IPS DF 19.7 (cell line): ENCODE data around the gene CPZ.
"Not testable (repeated sequence)": the region's sequence is repeated elsewhere in the genome, so short reads cannot be mapped to it uniquely, and the experiment has no call there.

Experiments
- DNase-seq: peaks from one replicate; pipeline ENCODE4 v3.0.0-alpha.2; 2013; ENCODE audit warnings: low read depth, low spot score

CPZ gene

DNA sequence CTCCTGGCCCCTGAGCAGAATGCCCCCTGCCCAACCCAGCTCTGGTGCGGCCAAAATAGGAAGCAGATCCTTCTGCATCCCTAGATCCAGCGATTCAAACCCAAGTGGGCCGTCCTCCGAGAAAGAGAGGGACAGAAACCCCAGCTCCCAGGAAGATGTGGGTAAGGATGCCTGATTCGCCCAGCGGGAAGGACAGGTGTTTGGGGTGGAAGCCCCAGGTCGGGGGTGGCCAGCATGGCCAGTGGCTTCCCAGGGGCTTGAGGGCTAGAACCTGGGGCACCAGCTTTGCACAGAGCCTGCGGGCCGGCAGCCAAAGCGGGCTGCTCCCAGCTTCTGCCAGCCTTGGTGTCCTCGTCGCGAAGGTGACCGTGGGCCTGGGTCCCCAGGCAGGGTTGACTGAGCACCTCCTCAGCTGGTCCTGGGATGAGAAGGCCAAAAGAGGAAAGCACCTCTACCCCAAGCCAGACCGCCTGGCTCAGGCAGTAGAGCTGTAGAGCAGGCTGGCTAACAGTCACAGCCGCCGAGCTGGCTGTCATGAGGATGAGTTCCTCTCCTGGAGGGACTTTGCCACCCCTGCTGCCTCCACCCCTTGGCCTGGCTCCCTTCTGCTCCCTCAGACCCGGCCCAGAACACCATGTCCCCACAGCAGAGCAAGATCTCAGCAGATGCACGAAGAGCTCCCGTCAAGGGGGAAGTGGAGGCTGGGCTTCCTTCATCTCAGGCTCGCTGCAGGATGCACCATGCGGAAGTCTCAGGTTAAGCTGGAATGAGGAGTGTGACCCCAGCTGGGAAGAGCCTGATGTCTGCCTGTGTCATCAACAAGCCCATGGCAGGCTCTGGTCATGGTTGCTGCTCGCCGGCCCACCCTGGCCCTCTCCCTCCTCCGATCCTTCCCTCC is 59.9 kb downstream of the CPZ start:
- DNase-seq = no peak

- DNase-seq = peak; percentile 7
Measured at GRCh38 chr4:8653326-8654000, 60.9 kb downstream of the CPZ start.

GRCh38 chr4:8654139-8654538 is 61.6 kb downstream of the CPZ start:
- not testable (repeated sequence) for DNase-seq

- no peak for DNase-seq
Measured at GRCh38 chr4:8655411-8656184, 63.0 kb downstream of the CPZ start.

DNA sequence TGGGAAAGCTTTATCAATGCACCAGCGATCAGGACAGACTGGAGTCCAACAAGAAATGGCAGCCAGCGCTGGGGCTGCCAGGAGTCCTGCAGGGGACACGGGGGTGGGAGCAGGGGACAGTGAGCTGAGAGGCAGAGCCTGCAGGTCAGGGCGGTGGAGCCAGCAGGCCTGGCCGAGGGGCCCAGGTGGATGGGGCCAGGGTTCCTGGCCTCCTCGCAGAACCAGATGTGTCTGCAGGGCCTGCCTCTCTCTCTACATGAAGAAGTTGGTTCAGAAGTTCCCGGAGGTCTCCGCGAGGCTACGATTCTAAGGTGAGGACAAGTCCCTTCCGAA is 63.6 kb downstream of the CPZ start:
- no peak for DNase-seq

DNA sequence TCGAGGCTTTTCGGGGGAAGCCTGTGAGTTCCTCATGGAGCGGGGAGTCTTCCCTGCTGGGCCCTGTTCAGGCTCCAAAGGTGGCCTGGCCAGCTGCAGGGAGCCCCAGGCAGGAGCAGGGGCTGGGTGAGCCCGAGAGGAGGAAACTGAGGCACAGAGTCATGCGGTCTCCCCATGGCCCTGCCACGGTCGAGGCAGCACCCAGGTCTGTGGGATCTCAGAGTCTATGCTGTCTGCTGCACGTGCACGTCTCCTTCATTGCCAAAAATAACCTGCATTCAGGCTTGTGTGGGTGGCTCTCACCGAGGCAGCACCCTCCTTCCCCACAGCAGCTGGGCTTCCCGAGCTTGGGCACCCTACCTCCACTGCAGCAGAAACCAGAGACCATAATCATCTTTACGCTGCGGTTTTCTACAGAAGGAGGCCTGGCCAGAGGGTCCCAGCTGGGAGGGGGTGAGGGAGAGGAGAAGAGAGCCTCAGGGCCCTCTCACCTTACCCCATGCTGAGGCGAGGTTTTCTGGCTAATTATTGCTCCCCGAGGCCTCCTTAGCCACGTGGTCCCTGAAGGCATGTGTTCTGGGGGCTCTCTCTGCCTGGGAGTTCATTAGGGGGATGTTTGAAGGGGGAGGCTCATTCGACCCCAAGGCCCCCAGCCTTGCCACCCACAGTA is 64.3 kb downstream of the CPZ start:
- no peak for DNase-seq

DNA sequence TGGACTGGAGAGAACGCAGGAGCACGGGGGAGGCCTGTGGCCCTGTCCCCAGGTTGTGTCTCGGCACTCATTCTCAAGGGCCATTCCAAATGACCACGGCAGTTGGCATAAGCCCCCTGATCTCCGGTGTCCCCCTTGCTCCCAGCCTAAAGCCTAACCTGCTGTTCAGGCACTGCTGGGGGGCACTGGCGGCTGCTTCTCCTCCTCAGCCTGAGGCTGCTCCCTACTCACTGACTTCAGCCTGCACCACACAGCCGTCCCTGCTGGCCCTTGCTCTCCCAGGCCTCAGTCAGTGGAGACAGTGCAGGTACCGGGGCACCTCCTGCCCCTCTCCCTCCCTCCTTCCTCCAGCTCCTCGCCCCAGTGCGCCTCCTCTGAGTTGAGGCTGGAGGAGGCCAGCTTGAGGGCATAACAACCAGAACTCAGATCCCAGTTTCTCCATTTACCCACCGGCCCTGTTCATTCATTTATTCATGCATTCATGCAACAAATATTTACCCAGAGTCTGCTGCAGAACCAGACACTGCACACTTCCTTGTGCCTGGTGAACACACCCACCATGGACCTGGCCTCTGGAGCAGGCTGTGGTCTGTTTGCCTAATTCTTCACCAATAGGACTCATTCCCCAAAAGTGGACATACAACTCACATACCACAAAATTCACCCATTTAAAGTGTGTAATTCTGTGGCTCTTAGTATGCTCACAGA is 65.0 kb downstream of the CPZ start:
- DNase-seq = no peak

GRCh38 chr4:8662776-8663175 is 70.2 kb downstream of the CPZ start:
- no peak for DNase-seq

DNA sequence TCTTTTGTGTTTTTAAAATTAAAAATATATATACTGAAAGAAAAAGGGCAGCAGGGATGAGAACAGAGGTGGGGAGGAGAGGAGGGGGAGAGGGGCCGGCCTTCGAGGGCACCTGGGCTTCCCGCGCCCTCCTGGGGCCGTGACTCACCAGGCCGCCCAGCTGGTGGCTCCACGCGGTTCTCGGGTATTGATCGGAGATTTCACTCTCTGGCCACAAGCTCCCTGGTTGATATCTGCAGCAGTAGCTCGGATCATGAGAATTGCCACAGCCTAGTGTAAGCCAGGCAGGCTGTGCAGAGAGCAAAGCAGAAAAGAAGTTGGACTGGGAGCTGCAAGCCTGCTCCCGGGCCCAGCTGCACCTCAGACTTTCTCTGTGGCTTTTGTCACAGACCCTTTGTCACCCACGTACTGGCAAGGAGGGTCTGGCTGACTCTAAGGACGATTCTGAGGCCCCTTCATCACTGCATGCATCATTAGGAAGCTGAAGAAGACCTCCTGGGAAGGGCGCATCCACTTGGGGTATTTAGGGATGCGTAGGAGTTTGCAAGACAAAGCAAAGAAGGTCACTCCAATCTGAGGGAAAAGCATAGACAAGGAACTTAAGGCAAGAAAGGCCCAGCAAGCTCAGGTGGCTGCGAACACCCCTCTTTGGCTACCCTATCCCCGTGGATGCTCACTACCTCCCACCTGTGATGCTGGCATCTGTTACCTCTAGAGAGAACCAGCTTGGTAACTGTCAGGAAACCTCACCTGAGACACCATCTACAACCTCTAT is 71.7 kb downstream of the CPZ start:
- DNase-seq = peak; percentile 7

DNA sequence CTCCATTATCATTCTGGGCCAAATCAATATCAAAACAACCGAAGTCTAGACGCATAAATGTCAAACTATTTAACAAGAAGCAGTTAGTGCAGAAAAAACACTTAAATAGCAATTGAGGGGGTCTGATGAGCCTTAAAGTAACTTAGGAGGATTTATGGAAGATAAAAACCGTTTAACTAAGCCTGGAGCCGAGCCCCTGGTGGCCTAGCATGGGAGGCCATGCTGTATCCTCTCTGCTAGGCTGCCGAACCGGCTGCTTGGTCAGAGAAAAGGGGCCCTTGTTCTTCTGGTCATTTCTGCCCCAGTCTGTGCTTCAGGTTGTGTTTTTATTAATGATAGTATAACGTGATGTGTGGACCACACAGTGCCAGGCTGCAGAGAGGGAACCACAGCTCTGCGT is 72.4 kb downstream of the CPZ start:
- DNase-seq = no peak

DNA sequence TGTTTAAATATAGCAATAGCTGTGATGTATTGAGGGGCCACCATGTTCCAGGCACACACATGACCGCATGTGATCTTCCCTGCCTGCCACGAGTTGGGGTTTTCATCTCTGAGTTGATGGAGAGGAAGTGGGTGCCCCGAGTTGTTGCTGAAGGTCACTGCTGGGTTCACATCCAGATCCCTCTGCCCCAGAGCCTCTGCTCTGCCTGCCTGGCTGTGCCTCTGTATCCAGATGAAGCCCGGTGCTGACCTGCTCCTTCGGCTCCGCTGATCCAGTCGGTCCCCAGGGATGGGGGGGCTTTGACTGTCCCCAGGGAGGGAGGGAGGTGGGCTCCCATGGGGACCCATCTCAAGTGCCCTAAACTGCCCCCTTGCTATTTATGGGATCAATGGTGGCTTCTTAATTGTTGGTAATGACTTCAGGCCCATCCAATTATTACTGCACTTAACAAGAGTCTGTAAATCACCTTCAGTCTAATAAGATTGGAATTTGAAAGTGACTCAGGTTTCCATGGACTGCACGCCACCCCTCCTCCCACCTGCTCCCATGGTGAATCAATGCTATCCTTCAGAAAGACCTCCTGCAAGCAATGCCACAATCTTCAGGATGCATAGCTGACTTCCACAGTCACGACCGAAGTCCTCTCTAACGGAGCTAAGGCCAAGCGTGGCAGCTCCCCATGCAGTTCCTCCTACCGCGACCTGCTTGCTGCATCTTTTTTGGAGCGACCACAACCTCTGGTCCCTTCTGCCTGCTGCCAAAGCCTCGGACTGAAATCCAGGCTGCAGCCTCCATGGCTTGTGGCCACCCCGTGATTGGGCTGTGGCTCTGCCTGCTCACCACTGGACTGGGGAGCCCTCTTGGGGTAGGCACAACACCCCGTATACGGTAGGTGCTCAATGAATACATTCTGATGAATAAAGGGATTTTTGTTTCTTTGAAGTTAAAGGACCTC is 73.1 kb downstream of the CPZ start:
- DNase-seq = no peak

DNA sequence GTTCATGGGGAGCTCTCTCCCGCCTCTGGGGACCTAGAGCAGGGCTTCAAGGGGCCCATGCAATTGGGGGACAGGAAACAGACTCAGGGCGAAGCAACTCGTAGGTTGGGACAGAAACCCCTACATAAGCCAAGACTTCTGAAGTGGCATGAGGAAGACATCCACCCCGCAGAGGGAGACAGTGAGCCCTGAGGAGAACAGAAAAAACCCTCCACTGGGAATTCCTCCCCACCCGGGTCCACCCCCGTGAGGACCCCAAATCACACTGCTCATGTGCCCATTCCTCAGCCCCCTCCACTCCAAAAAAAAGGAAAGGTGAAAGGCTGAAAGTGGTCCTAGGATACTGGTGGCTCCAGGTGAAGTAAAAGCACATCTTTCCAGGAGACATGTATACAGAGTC is 74.0 kb downstream of the CPZ start:
- no peak for DNase-seq
